Keratinocyte (primary cell): ENCODE data around the gene STAT3. TPM values are rescaled to one million over a fixed set of nuclear protein-coding genes. Genes with fewer than 3 reads are reported as not detected.

ENCODE experiments used
- DNase-seq: peaks from one replicate; pipeline ENCODE4 v3.0.0-alpha.2; 2011; ENCODE audit warnings: low read depth, missing footprints, low spot score
- FAIRE-seq: peaks from 2 replicates; lab custom pipeline; 2011; peaks lifted over from hg19 to GRCh38; lab: Jason Lieb, UNC
- H2AFZ ChIP-seq: 2 replicates; pipeline ENCODE4 v1.6.0; 2012; ENCODE audit warnings: low read length, control low read depth, inconsistent platforms; ENCODE audit not compliant: control insufficient read depth
- H3K27ac ChIP-seq: 2 replicates; pipeline ENCODE4 v1.5.1; 2011; ENCODE audit warnings: low read length; ENCODE audit not compliant: control insufficient read depth, insufficient read depth
- H3K27me3 ChIP-seq: 3 replicates; pipeline ENCODE4 v1.6.0; 2011; ENCODE audit warnings: low read length; ENCODE audit not compliant: control insufficient read depth, insufficient read depth; ENCODE audit errors: extremely low read depth
- H3K36me3 ChIP-seq, 2 experiments: 2 replicates in 1 of 2; 3 replicates in 1 of 2; pipeline ENCODE4 v1.5.1; 2011; ENCODE audit warnings: low read length in 2 of 2, mild to moderate bottlenecking in 1 of 2; ENCODE audit not compliant: control insufficient read depth in 2 of 2, insufficient read depth in 2 of 2; ENCODE audit errors: extremely low read depth in 1 of 2
- H3K4me1 ChIP-seq: 3 replicates; pipeline ENCODE4 v1.5.1; 2011; ENCODE audit warnings: low read length; ENCODE audit not compliant: control insufficient read depth, insufficient read depth; ENCODE audit errors: extremely low read depth
- H3K4me2 ChIP-seq: 3 replicates; pipeline ENCODE4 v1.6.0; 2011; ENCODE audit warnings: low read depth, low read length; ENCODE audit not compliant: control insufficient read depth, insufficient read depth; ENCODE audit errors: extremely low read depth
- H3K4me3 ChIP-seq, 3 experiments: fragments of 200-600 bp in 1 of 3; sonication (generic) in 1 of 3; 2 replicates in 2 of 3; 3 replicates in 1 of 3; pipeline ENCODE4 v1.5.1; 2011 to 2016; ENCODE audit warnings: low read length in 3 of 3, mild to moderate bottlenecking in 3 of 3, control low read depth in 2 of 3, inconsistent platforms in 1 of 3, low read depth in 1 of 3, mixed read lengths in 1 of 3, mixed run types in 1 of 3, moderate library complexity in 1 of 3; ENCODE audit not compliant: control insufficient read depth in 2 of 3, insufficient read depth in 2 of 3; ENCODE audit errors: extremely low read depth in 1 of 3
- H3K79me2 ChIP-seq: 2 replicates; pipeline ENCODE4 v1.6.0; 2012; ENCODE audit warnings: low read length; ENCODE audit not compliant: control insufficient read depth, insufficient read depth
- H3K9ac ChIP-seq: 3 replicates; pipeline ENCODE4 v1.6.0; 2011; ENCODE audit warnings: low read length; ENCODE audit not compliant: control insufficient read depth, insufficient read depth; ENCODE audit errors: extremely low read depth
- H3K9me1 ChIP-seq: 3 replicates; pipeline ENCODE4 v1.6.0; 2011; ENCODE audit warnings: low read length; ENCODE audit not compliant: control insufficient read depth, insufficient read depth; ENCODE audit errors: extremely low read depth
- H3K9me3 ChIP-seq: 2 replicates; pipeline ENCODE4 v1.5.1; 2012; ENCODE audit warnings: low read depth, low read length; ENCODE audit not compliant: control insufficient read depth
- H4K20me1 ChIP-seq: 3 replicates; pipeline ENCODE4 v1.6.0; 2011; ENCODE audit warnings: low read length; ENCODE audit not compliant: control insufficient read depth, insufficient read depth; ENCODE audit errors: extremely low read depth
- CTCF ChIP-seq, 3 experiments: IDR thresholded peaks in 1 of 3; conservative IDR thresholded peaks in 1 of 3; optimal IDR thresholded peaks in 1 of 3; 2 replicates in 2 of 3; 3 replicates in 1 of 3; pipeline versions ENCODE3 to v1.5.1; 2011; ENCODE audit warnings: low read length in 3 of 3, mild to moderate bottlenecking in 3 of 3, moderate library complexity in 2 of 3, control low read depth in 1 of 3, inconsistent platforms in 1 of 3; ENCODE audit not compliant: insufficient read depth in 2 of 3; ENCODE audit errors: extremely low read depth in 1 of 3
- EZH2 ChIP-seq: IDR thresholded peaks from one replicate; pipeline ENCODE4 v1.6.1; 2012; ENCODE audit warnings: inconsistent platforms, mild to moderate bottlenecking, low read length, moderate library complexity
- dilution Hi-C: fragments of 300-500 bp; cut with MboI; formaldehyde crosslinking; loops from one replicate; pipeline ENCODE4 v1.7.0; 2020; ENCODE audit warnings: low sequenced_read_pairs; ENCODE audit not compliant: extremely low pct_ligation_motif_present
- polyA plus RNA-seq, 5 experiments: library from polyadenylated mRNA; depleted of rRNA in 3 of 5; stranded (reverse) in 3 of 5; stranded (forward) in 1 of 5; unstranded in 1 of 5; fragments of >200 nt; gene quantifications; 1 replicate in 1 of 5; 2 replicates in 3 of 5; 3 replicates in 1 of 5; pipeline versions ENCODE4 v1.2.1 to v1.2.3, GENCODE V29; 2011 to 2012; ENCODE audit warnings: missing spikeins in 2 of 5, low read depth in 1 of 5, low replicate concordance in 1 of 5

Gene STAT3
- polyA plus RNA-seq, 1 donor (not counting 4 experiments of a cell fraction or from before 2014, with no cell fraction given): 37.4 TPM

DNA sequence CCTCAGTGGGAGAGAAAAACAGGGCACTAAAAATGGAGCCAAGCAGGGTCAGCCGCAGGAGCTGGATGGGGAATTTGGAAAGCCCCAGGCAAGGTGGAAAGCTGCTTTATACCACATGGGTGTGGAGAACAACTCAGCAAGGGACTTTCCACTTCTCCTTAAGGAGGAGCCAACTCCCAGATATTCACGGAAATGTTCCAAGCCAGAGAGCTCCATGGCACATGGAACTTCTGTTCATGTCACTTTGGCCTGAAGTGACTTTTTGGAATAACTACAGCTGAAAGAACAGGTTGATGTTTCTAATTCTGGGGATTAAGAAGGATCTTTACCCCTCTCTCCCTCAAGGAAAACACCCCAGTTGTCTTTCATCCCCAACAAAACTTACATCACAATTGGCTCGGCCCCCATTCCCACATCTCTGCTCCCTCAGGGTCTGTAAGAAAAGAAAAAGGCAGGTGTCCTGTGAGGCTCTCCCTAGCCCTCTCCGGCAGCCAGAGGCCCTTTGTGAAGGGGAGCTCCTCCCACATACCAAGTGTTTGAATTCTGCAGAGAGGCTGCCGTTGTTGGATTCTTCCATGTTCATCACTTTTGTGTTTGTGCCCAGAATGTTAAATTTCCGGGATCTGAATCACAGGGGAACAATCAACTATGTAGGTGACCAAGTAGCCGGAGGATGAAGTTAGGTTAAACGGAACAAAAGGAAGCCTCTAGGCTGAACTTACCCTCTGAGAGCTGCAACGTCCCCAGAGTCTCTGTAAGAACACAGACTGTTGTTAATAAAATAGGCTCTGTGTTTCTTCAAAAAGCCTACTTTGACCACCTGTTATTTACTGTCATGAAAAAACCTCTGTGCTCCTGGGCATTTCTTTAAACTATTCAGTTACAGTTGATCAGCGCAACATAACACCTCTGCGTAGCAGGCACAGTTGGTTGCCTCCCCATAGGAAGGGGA lies 58.9 kb downstream of the STAT3 start:
- Histone ChIP-seq H3K27ac (peak overlapping the region; percentile 98), H3K9me3 (no peaks in the 10 kb centered on the region), H4K20me1 (no peaks in the 10 kb centered on the region), H3K9ac (peak overlapping the region; percentile 84), H3K27me3 (no peaks in the 10 kb centered on the region), H3K36me3 (peaks cover 21 to 34% of the 10 kb centered on the region in 2 experiments), H3K9me1 (no peaks in the 10 kb centered on the region), H2AFZ (peak overlapping the region; percentile 56), H3K4me1 (peaks cover 42% of the 10 kb centered on the region), H3K79me2 (no peaks in the 10 kb centered on the region), H3K4me2 (peak overlapping the region; percentile 90), H3K4me3 (peak overlapping the region in 2 of 3 experiments; percentile 8 to 48)
- FAIRE-seq (peak; percentile 98), DNase-seq (peak; percentile 71)
- dilution Hi-C loops: no loop called here
- TF ChIP-seq EZH2: no peak
- no peak for TF ChIP-seq CTCF (optimal IDR thresholded peaks at IDR 0.05 in 1 of 3, IDR thresholded peaks at IDR 0.05 in 1 of 3, conservative IDR thresholded peaks at IDR 0.05 in 1 of 3; ENCODE audit: extremely low read depth in 1 of 3, insufficient read depth in 2 of 3, low read length in 3 of 3)

- H3K9me1 ChIP-seq: no peaks in the 10 kb centered on the region
- peak overlapping the region; percentile 79 for H3K27ac ChIP-seq
- DNase-seq (peak; percentile 81), FAIRE-seq (peak; percentile 90)
- H3K9me3 ChIP-seq: no peaks in the 10 kb centered on the region
- H2AFZ ChIP-seq: no peak overlapping the region
- no peaks in the 10 kb centered on the region for H4K20me1 ChIP-seq
- H3K27me3 ChIP-seq: no peaks in the 10 kb centered on the region
- peaks cover 45% of the 10 kb centered on the region for H3K4me1 ChIP-seq
- peak overlapping the region; percentile 39 for H3K4me2 ChIP-seq
- peak in 1 of 3 experiments; percentile 8 for TF ChIP-seq CTCF (optimal IDR thresholded peaks at IDR 0.05 in 1 of 3, IDR thresholded peaks at IDR 0.05 in 1 of 3, conservative IDR thresholded peaks at IDR 0.05 in 1 of 3; ENCODE audit: extremely low read depth in 1 of 3, insufficient read depth in 2 of 3, low read length in 3 of 3)
- TF ChIP-seq EZH2: no peak
- H3K79me2 ChIP-seq: no peaks in the 10 kb centered on the region
- no peak overlapping the region for H3K4me3 ChIP-seq
- dilution Hi-C loops: no loop called here
- peaks cover 18 to 38% of the 10 kb centered on the region in 2 experiments for H3K36me3 ChIP-seq
- peak overlapping the region; percentile 57 for H3K9ac ChIP-seq
These were observed 63.2 kb downstream of the STAT3 start for GRCh38 chr17:42325026-42325425.
